Middle frontal gyrus (tissue), 1 donor: ENCODE data around the gene SLC25A6.
"Not testable (repeated sequence)": the region's sequence is repeated elsewhere in the genome, so short reads cannot be mapped to it uniquely, and the experiment has no call there.

ENCODE experiments used
- DNase-seq: peaks from one replicate; pipeline ENCODE4 v3.0.0-alpha.2; 2015; ENCODE audit warnings: low spot score; ENCODE audit errors: extremely low spot score

SLC25A6 gene

GRCh38 chrX:1390621-1391369 is 1.1 kb downstream of the SLC25A6 start:
- DNase-seq = no peak

GRCh38 chrX:1389993-1390285 is 2.0 kb downstream of the SLC25A6 start:
- no peak for DNase-seq

- DNase-seq = no peak
These were observed 2.5 kb downstream of the SLC25A6 start for GRCh38 chrX:1389181-1389992.

- DNase-seq = no peak
These were observed 3.3 kb downstream of the SLC25A6 start for GRCh38 chrX:1388651-1389050.

- DNase-seq = no peak
These were observed 4.7 kb downstream of the SLC25A6 start for GRCh38 chrX:1387141-1387776.

- DNase-seq = no peak
These were observed 5.4 kb downstream of the SLC25A6 start for GRCh38 chrX:1386338-1387127.

GRCh38 chrX:1385253-1386223 is 6.4 kb downstream of the SLC25A6 start:
- no peak for DNase-seq

GRCh38 chrX:1384658-1385252 is 7.2 kb downstream of the SLC25A6 start:
- DNase-seq = no peak

- no peak for DNase-seq
These were observed 11.2 kb downstream of the SLC25A6 start for GRCh38 chrX:1380672-1381233.

- DNase-seq = no peak
These were observed 13.6 kb downstream of the SLC25A6 start for GRCh38 chrX:1378306-1378759.

- no peak for DNase-seq
These were observed 23.6 kb downstream of the SLC25A6 start for GRCh38 chrX:1368385-1368698.

GRCh38 chrX:1366363-1366762 is 25.6 kb downstream of the SLC25A6 start:
- not testable (repeated sequence) for DNase-seq

- no peak for DNase-seq
These were observed 30.0 kb downstream of the SLC25A6 start for GRCh38 chrX:1361910-1362309.

GRCh38 chrX:1361275-1361674 is 30.6 kb downstream of the SLC25A6 start:
- DNase-seq = no peak

GRCh38 chrX:1360171-1360570 is 31.7 kb downstream of the SLC25A6 start:
- no peak for DNase-seq

GRCh38 chrX:1359477-1359873 is 32.4 kb downstream of the SLC25A6 start:
- DNase-seq = no peak

- DNase-seq = no peak
These were observed 33.0 kb downstream of the SLC25A6 start for GRCh38 chrX:1358793-1359476.

GRCh38 chrX:1357993-1358392 is 33.9 kb downstream of the SLC25A6 start:
- DNase-seq = no peak
